IMR-90 (cell line): ENCODE data around the gene MS4A18. TPM values are rescaled to one million over a fixed set of nuclear protein-coding genes. Genes with fewer than 3 reads are reported as not detected.

Experiments used
- ATAC-seq: fragments of 200-7000 bp; cut with Tn5 transposase; 2 replicates; pipeline ENCODE4 v1.9.1; 2020; ENCODE audit warnings: low read depth, mild to moderate bottlenecking, moderate library complexity
- BruUV-seq: library from RNA; stranded (reverse); fragments of 400-500 nt; replicated peaks from 2 replicates; lab custom pipeline; 2021; lab: Mats Ljungman, UMichigan
- CTCF ChIA-PET: fragments of 300-600 bp; formaldehyde crosslinking; extraction: SDS; loops from one replicate; lab custom pipeline; 2021; ENCODE audit warnings: antibody characterized with exemption; lab: Yijun Ruan, JAX
- POLR2A ChIA-PET: fragments of 300-600 bp; sonication (Branson Sonifier 250); formaldehyde crosslinking; loops from one replicate; lab custom pipeline; 2022; ENCODE audit warnings: antibody characterized with exemption; ENCODE audit not compliant: unreplicated experiment; lab: Charles Lee
- DNase-seq: peaks from one replicate; pipeline ENCODE4 v3.0.0; 2013
- H2AFZ ChIP-seq: replicated peaks from 2 replicates; pipeline ENCODE3; 2013; ENCODE audit warnings: low read length, mild to moderate bottlenecking; ENCODE audit not compliant: poor library complexity
- H2AK5ac ChIP-seq: 2 replicates; pipeline ENCODE4 v1.6.1; 2013; ENCODE audit warnings: low read depth, low read length, inconsistent platforms
- H2AK9ac ChIP-seq: replicated peaks from 2 replicates; pipeline ENCODE3; 2013; ENCODE audit warnings: mild to moderate bottlenecking, low read depth, low read length, moderate library complexity; ENCODE audit not compliant: poor library complexity
- H2BK120ac ChIP-seq: 2 replicates; pipeline ENCODE4 v1.6.1; 2013; ENCODE audit warnings: low read depth, low read length, inconsistent platforms
- H2BK15ac ChIP-seq: 3 replicates; pipeline ENCODE4 v1.6.1; 2013; ENCODE audit warnings: low read depth, low read length, inconsistent platforms
- H2BK20ac ChIP-seq: 2 replicates; pipeline ENCODE4 v1.6.1; 2013; ENCODE audit warnings: low read depth, mild to moderate bottlenecking, inconsistent platforms, low read length, moderate library complexity
- H2BK5ac ChIP-seq: 2 replicates; pipeline ENCODE4 v1.6.1; 2013; ENCODE audit warnings: mild to moderate bottlenecking, low read depth, low read length, inconsistent platforms; ENCODE audit not compliant: poor library complexity, severe bottlenecking
- H3K14ac ChIP-seq: replicated peaks from 2 replicates; pipeline ENCODE4 v1.6.1; 2013; ENCODE audit warnings: low read depth, low read length, inconsistent platforms
- H3K18ac ChIP-seq: 2 replicates; pipeline ENCODE4 v1.6.1; 2013; ENCODE audit warnings: low read depth, low read length, control low read depth
- H3K23ac ChIP-seq: 2 replicates; pipeline ENCODE4 v1.6.1; 2013; ENCODE audit warnings: low read depth, low read length, inconsistent platforms
- H3K27ac ChIP-seq: 2 replicates; pipeline ENCODE4 v1.5.1; 2013; ENCODE audit warnings: mild to moderate bottlenecking, control low read depth, low read length; ENCODE audit not compliant: insufficient read depth
- H3K27me3 ChIP-seq: 2 replicates; pipeline ENCODE4 v1.6.1; 2013; ENCODE audit warnings: low read length; ENCODE audit not compliant: control insufficient read depth, insufficient read depth
- H3K36me3 ChIP-seq: 2 replicates; pipeline ENCODE4 v1.6.1; 2013; ENCODE audit warnings: low read length, mixed read lengths; ENCODE audit not compliant: control insufficient read depth, insufficient read depth
- H3K4ac ChIP-seq: 2 replicates; pipeline ENCODE4 v1.6.1; 2013; ENCODE audit warnings: low read depth, low read length, inconsistent platforms
- H3K4me1 ChIP-seq: 2 replicates; pipeline ENCODE4 v1.6.1; 2013; ENCODE audit warnings: low read length, mixed read lengths; ENCODE audit not compliant: control insufficient read depth, insufficient read depth
- H3K4me2 ChIP-seq: 2 replicates; pipeline ENCODE4 v1.6.1; 2013; ENCODE audit warnings: low read depth, mild to moderate bottlenecking, control low read depth, low read length, moderate library complexity
- H3K4me3 ChIP-seq: 2 replicates; pipeline ENCODE4 v1.5.1; 2013; ENCODE audit warnings: low read depth, mild to moderate bottlenecking, control low read depth, low read length, moderate library complexity; ENCODE audit not compliant: insufficient read depth
- H3K56ac ChIP-seq: 2 replicates; pipeline ENCODE4 v1.6.1; 2013; ENCODE audit warnings: low read length, inconsistent platforms; ENCODE audit not compliant: insufficient read depth; ENCODE audit errors: extremely low read depth
- H3K79me1 ChIP-seq, 2 experiments: 2 replicates each; pipeline ENCODE4 v1.6.1; 2013; ENCODE audit warnings: low read length in 2 of 2, inconsistent platforms in 1 of 2, low read depth in 1 of 2
- H3K9ac ChIP-seq: 2 replicates; pipeline ENCODE4 v1.6.1; 2013; ENCODE audit warnings: low read depth, low read length, control low read depth
- H3K9me1 ChIP-seq: 2 replicates; pipeline ENCODE4 v1.6.1; 2013; ENCODE audit warnings: low read length, inconsistent platforms; ENCODE audit not compliant: insufficient read depth
- H3K9me3 ChIP-seq: 2 replicates; pipeline ENCODE4 v1.6.1; 2013; ENCODE audit warnings: low read length; ENCODE audit not compliant: control insufficient read depth, insufficient read depth
- H4K20me1 ChIP-seq: 2 replicates; pipeline ENCODE4 v1.6.1; 2013; ENCODE audit warnings: low read length, inconsistent platforms; ENCODE audit not compliant: insufficient read depth
- H4K5ac ChIP-seq: 2 replicates; pipeline ENCODE4 v1.6.1; 2013; ENCODE audit warnings: mild to moderate bottlenecking, low read depth, low read length, control low read depth
- H4K8ac ChIP-seq, 2 experiments: 2 replicates each; pipeline ENCODE4 v1.6.1; 2013; ENCODE audit warnings: low read depth in 2 of 2, low read length in 2 of 2, control low read depth in 1 of 2, inconsistent platforms in 1 of 2
- H4K91ac ChIP-seq: 2 replicates; pipeline ENCODE4 v1.6.1; 2013; ENCODE audit warnings: low read depth, low read length, inconsistent platforms; ENCODE audit not compliant: insufficient read depth
- BHLHE40 ChIP-seq: fragments of 150-350 bp; IDR thresholded peaks from 2 replicates; pipeline ENCODE4 v1.6.1; 2016; ENCODE audit warnings: mild to moderate bottlenecking, low read depth, low read length
- CEBPB ChIP-seq: IDR thresholded peaks from 2 replicates; pipeline ENCODE4 v1.6.1; 2012; ENCODE audit warnings: low read depth, low read length, improper control_type of control experiment
- CHD1 ChIP-seq: IDR thresholded peaks from 2 replicates; pipeline ENCODE4 v1.6.1; 2012; ENCODE audit warnings: low read depth, low read length, improper control_type of control experiment
- FOS ChIP-seq: fragments of 150-350 bp; IDR thresholded peaks from 2 replicates; pipeline ENCODE4 v1.6.1; 2016; ENCODE audit warnings: low read depth, low read length
- MAFK ChIP-seq: IDR thresholded peaks from 2 replicates; pipeline ENCODE4 v1.6.1; 2012; ENCODE audit warnings: low read depth, low read length, improper control_type of control experiment
- MXI1 ChIP-seq: IDR thresholded peaks from 2 replicates; pipeline ENCODE4 v1.6.1; 2012; ENCODE audit warnings: low read depth, mild to moderate bottlenecking, low read length, moderate library complexity, borderline replicate concordance
- NFE2L2 ChIP-seq: fragments of 150-350 bp; IDR thresholded peaks from 2 replicates; pipeline ENCODE4 v1.6.1; 2016; ENCODE audit warnings: low read depth, mild to moderate bottlenecking, low read length
- POLR2A ChIP-seq: IDR thresholded peaks from 2 replicates; pipeline ENCODE4 v1.6.1; 2012; ENCODE audit warnings: mild to moderate bottlenecking, low read depth, low read length
- RAD21 ChIP-seq: IDR thresholded peaks from 2 replicates; pipeline ENCODE4 v1.6.1; 2012; ENCODE audit warnings: low read length, improper control_type of control experiment
- RCOR1 ChIP-seq: IDR thresholded peaks from 2 replicates; pipeline ENCODE4 v1.6.1; 2012; ENCODE audit warnings: mild to moderate bottlenecking, low read length, improper control_type of control experiment; ENCODE audit not compliant: insufficient replicate concordance
- RFX5 ChIP-seq: IDR thresholded peaks from 2 replicates; pipeline ENCODE4 v1.8.0; 2012; ENCODE audit warnings: low read depth, mild to moderate bottlenecking, low read length, moderate library complexity
- SMC3 ChIP-seq: fragments of 150-350 bp; IDR thresholded peaks from 2 replicates; pipeline ENCODE4 v1.6.1; 2016; ENCODE audit warnings: low read depth, mild to moderate bottlenecking, antibody characterized with exemption, low read length, moderate library complexity
- WGBS, 2 experiments: methylation state at CpG; one replicate each; pipeline versions ENCODE4 v1.1.5 to v1.1.7; 2013; ENCODE audit warnings: missing lambda C conversion rate in 2 of 2; ENCODE audit not compliant: insufficient read length in 1 of 2; ENCODE audit errors: extremely low coverage in 2 of 2; 5-methylcytosine and 5-hydroxymethylcytosine counted together
- dilution Hi-C: fragments of 300-500 bp; cut with HindIII; formaldehyde crosslinking; loops from one replicate; pipeline ENCODE4 v1.14.3; 2018; ENCODE audit warnings: low sequenced_read_pairs; ENCODE audit not compliant: unreplicated experiment
- in situ Hi-C: fragments of 300-500 bp; cut with MboI; formaldehyde crosslinking; loops from 3 replicates; pipeline ENCODE4 v1.14.3; 2019; ENCODE audit warnings: low sequenced_read_pairs, inconsistent platforms, mixed read lengths
- intact Hi-C: fragments of 100-400 bp; cut with micrococcal nuclease; formaldehyde crosslinking; loops from 2 replicates; pipeline ENCODE4 v1.10.0; 2022
- polyA plus RNA-seq, 3 experiments: library from polyadenylated mRNA; depleted of rRNA; stranded (reverse); fragments of >200 nt; gene quantifications; 2 replicates each; pipeline ENCODE4 v1.2.3, GENCODE V29; 2012; ENCODE audit warnings: low replicate concordance in 1 of 3
- total RNA-seq: library from RNA; depleted of rRNA; stranded (reverse); fragments of >200 nt; gene quantifications from 2 replicates; pipeline ENCODE4 v1.2.3, GENCODE V29; 2012
- TF ChIP-seq, protein P1 (sequence below): fragments of 150-350 bp; IDR thresholded peaks from 2 replicates; pipeline ENCODE4 v1.6.1; 2016; ENCODE audit warnings: low read depth, mild to moderate bottlenecking, low read length, moderate library complexity, borderline replicate concordance
- TF ChIP-seq, protein P2 (sequence below): fragments of 150-350 bp; IDR thresholded peaks from 2 replicates; pipeline ENCODE4 v1.6.1; 2017; ENCODE audit warnings: mild to moderate bottlenecking, antibody characterized with exemption, low read length, low read depth
- TF ChIP-seq, protein P3 (sequence below): conservative IDR thresholded peaks from 2 replicates; pipeline ENCODE4 v1.5.1; 2012; ENCODE audit warnings: mild to moderate bottlenecking, low read depth, low read length, improper control_type of control experiment

Gene MS4A18
- total and polyA plus RNA-seq, 2 of the 4 experiments (the other 2 are of a cell fraction): not detected

DNA sequence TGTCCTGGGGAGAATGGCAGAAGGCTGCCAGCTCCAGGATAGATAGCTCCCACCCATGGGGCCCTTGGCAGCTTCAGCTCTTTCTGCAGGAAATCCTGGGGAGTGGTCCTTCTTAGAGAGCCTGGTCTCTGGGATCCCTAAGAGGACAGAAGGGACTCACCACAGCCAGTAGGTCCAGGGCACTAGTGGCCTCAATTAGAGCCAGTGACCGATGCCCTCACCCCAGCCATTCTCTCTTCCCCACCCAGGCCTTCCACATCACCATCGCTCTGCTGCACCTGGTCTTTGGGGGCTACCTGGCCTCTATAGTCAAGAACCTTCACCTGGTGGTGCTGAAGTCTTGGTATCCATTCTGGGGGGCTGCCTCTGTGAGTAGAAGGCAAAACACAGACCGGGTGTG is 66.2 kb downstream of the MS4A18 start:
- no peak overlapping the region for H3K14ac ChIP-seq
- dilution Hi-C loops (no loop called here), in situ Hi-C loops (no loop called here), intact Hi-C loops (no loop called here)
- H2BK20ac ChIP-seq: no peak overlapping the region
- H3K36me3 ChIP-seq: no peaks in the 10 kb centered on the region
- peaks cover 35% of the 10 kb centered on the region for H3K27me3 ChIP-seq
- H2BK5ac ChIP-seq: no peak overlapping the region
- TF ChIP-seq FOS (no peak), MAFK (no peak), CEBPB (no peak), RCOR1 (no peak), POLR2A (no peak), MXI1 (no peak), BHLHE40 (no peak), NFE2L2 (no peak), RAD21 (no peak), RFX5 (no peak), CHD1 (no peak), SMC3 (no peak)
- TF ChIP-seq, protein P1, sequence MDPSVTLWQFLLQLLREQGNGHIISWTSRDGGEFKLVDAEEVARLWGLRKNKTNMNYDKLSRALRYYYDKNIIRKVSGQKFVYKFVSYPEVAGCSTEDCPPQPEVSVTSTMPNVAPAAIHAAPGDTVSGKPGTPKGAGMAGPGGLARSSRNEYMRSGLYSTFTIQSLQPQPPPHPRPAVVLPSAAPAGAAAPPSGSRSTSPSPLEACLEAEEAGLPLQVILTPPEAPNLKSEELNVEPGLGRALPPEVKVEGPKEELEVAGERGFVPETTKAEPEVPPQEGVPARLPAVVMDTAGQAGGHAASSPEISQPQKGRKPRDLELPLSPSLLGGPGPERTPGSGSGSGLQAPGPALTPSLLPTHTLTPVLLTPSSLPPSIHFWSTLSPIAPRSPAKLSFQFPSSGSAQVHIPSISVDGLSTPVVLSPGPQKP: no peak
- TF ChIP-seq, protein P2, sequence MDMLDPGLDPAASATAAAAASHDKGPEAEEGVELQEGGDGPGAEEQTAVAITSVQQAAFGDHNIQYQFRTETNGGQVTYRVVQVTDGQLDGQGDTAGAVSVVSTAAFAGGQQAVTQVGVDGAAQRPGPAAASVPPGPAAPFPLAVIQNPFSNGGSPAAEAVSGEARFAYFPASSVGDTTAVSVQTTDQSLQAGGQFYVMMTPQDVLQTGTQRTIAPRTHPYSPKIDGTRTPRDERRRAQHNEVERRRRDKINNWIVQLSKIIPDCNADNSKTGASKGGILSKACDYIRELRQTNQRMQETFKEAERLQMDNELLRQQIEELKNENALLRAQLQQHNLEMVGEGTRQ: no peak
- TF ChIP-seq, protein P3, sequence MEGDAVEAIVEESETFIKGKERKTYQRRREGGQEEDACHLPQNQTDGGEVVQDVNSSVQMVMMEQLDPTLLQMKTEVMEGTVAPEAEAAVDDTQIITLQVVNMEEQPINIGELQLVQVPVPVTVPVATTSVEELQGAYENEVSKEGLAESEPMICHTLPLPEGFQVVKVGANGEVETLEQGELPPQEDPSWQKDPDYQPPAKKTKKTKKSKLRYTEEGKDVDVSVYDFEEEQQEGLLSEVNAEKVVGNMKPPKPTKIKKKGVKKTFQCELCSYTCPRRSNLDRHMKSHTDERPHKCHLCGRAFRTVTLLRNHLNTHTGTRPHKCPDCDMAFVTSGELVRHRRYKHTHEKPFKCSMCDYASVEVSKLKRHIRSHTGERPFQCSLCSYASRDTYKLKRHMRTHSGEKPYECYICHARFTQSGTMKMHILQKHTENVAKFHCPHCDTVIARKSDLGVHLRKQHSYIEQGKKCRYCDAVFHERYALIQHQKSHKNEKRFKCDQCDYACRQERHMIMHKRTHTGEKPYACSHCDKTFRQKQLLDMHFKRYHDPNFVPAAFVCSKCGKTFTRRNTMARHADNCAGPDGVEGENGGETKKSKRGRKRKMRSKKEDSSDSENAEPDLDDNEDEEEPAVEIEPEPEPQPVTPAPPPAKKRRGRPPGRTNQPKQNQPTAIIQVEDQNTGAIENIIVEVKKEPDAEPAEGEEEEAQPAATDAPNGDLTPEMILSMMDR: no peak
- ChIA-PET CTCF (no interaction called here), POLR2A (no interaction called here)
- WGBS, 2 experiments: no CpG with 5 or more reads among the region's 3 CpGs
- no peaks in the 10 kb centered on the region for H4K20me1 ChIP-seq
- H3K18ac ChIP-seq: no peak overlapping the region
- H4K5ac ChIP-seq: no peak overlapping the region
- ATAC-seq: no peak
- no peak overlapping the region for H3K23ac ChIP-seq
- H3K79me1 ChIP-seq: no peaks in the 10 kb centered on the region
- no peak overlapping the region for H3K4me2 ChIP-seq
- H3K9ac ChIP-seq: no peak overlapping the region
- H3K9me1 ChIP-seq: peaks cover 7% of the 10 kb centered on the region; the same call in 1 of the 2 replicates
- no peak overlapping the region for H2BK120ac ChIP-seq
- H3K27ac ChIP-seq: no peak overlapping the region
- no peak overlapping the region for H2AFZ ChIP-seq
- no peak overlapping the region for H3K4ac ChIP-seq
- H3K4me1 ChIP-seq: peaks cover 5% of the 10 kb centered on the region
- no peak for DNase-seq
- H3K9me3 ChIP-seq: peaks cover 7% of the 10 kb centered on the region; the same call in 1 of the 2 replicates
- H4K8ac ChIP-seq: no peak overlapping the region
- H4K91ac ChIP-seq: no peak overlapping the region
- no peak overlapping the region for H3K4me3 ChIP-seq
- H2BK15ac ChIP-seq: no peak overlapping the region
- H2AK9ac ChIP-seq: no peak overlapping the region
- BruUV-seq: no TSS peak
- no peak overlapping the region for H2AK5ac ChIP-seq
- H3K56ac ChIP-seq: no peak overlapping the region
